CD4-positive, alpha-beta T cell treated with Interferon gamma for 1 hour (primary cell): Measurements from ENCODE around the gene ADAM33.

ENCODE experiments used
- DNase-seq: peaks from one replicate; pipeline ENCODE4 v3.0.0-alpha.2; 2020

The ADAM33 gene, protein sequence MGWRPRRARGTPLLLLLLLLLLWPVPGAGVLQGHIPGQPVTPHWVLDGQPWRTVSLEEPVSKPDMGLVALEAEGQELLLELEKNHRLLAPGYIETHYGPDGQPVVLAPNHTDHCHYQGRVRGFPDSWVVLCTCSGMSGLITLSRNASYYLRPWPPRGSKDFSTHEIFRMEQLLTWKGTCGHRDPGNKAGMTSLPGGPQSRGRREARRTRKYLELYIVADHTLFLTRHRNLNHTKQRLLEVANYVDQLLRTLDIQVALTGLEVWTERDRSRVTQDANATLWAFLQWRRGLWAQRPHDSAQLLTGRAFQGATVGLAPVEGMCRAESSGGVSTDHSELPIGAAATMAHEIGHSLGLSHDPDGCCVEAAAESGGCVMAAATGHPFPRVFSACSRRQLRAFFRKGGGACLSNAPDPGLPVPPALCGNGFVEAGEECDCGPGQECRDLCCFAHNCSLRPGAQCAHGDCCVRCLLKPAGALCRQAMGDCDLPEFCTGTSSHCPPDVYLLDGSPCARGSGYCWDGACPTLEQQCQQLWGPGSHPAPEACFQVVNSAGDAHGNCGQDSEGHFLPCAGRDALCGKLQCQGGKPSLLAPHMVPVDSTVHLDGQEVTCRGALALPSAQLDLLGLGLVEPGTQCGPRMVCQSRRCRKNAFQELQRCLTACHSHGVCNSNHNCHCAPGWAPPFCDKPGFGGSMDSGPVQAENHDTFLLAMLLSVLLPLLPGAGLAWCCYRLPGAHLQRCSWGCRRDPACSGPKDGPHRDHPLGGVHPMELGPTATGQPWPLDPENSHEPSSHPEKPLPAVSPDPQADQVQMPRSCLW

DNA sequence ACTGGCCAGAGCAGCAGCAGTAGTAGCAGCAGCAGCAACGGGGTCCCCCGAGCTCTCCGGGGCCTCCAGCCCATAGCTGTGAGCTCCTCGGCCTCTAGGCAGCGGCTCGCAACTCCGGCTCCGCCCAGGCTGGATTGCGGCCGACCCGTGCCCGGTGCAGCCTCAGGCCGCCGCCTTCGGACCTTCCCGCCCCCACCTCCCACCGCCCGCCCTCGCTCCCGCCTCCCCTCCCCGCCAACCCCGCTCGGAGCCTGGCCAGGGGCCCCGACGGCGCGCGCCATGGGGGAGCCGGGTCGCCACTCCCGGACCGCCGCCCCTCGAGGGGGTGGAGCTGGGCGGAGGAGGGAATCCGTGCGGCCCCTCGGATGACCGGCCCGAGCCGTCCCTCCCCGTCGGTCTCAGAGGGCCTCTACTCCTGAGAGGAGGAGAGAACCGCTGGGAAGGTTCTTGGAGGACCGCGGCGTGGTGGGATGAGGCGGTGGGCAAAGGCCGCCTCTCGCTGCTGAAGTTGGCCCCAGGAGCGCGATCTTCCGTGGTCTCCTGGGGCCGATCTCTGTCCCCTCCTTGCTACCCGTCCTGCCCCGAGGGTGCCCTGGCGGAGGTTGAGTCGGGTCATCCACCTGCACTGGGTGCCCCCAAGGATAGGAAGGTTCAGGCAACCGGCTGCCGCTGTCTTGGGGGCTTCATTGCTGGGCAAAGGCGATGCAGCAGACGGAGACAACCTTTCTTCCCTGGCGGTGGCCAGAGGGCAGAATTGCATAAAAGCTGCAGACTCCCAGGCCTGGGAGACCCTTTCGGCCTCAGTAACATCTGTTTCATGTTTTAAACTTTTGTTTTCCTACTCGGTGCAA is at the start of gene ADAM33:
ADAM33 (minus strand) TSS at position 80 of the 851 bp plus-strand sequence; CDS start at position 74, 6 bp downstream.
- no peak for DNase-seq

DNA sequence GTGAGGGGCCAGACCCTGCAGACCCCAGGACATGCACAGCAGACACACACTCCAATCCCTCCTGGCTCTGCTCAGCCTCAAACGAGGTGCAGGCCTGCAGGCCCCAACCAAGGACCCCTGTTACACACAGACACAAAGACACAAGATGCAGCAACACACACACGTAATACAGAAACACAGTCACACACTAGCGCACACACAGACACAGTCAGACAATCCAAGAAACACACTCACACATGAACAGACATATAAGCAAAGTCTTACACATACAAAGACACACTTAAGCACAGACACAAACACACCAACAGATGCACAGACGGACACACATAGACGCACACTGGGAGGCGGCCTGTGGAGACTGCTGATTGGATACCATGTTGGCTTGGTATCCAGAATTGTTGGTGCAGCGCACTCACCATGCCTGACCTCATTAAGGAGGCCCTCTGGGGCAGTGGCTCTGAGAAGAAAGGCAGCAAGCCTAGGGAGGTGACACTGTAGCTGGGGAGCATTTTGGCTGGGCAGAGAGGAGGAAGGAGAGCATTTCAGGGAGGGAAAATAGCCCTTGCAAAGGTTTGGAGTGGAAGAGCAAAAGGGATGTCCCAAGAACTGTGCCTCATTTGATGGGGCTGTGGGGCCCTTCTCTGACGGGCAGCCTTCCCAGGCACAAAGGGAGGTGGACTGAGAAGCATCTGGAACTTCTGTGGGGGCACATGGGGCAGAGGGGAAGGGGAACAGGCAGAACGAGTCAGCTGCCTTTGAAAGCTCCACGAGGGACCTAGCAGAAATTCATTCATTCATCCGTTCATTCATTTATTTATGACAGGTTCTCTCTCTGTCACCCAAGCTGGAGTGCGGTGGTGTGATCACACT is 49.2 kb upstream of the ADAM33 start:
- DNase-seq = no peak

DNA sequence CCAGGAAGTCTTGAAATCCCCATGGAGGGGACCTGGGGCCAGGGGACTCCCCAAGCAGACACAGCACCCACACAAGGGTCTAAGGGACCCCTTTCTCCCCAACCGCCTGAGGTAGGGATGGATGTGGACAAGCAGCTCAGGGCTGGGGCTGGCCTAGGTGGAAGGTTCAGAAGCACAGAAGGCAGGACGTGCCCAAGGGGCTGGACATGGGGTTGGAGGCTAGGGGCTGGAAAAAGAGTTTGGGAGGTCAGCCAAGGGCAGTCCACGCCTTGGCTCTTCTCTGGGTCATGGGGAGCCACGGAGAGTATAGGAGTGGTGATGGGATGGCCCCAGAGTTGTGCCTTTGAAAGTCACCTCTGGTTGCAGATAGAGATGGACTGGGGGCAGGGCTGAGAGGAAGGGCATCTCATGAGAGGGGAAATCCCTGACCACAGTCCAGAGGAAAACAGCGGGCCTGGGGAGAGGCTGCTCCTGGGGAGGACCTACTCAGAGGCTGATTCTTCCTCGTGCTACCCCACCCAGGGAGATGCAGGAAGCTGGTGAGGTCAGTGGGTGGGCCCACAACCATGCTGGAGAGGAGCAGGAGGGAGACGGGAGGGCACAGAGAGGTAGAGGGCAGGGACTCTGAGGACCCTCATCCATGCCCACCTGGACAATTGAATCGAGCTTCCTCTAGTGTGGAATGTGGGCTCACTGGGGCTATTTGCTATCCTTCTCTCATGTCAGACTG is 48.2 kb upstream of the ADAM33 start:
- DNase-seq = no peak

DNA sequence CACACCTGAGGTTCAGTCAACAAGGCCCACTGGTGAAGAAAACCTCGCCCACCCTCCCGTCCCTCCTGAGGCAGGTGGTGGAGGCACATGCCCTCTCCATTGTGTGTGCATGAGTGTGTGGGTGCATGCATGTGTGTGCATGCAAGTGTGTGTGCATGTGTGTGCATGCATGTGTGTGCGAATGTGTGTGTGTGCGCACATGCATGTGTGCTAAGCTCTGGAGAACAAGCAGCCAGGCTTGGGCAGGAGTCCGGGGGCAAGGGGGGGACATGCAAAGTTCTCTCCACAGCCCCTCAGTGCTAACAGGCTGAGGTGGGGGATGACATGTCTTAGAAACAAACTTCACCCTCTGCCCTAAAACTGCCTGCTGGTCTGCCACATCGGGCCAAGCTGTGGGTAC is 47.6 kb upstream of the ADAM33 start:
- DNase-seq = no peak

DNA sequence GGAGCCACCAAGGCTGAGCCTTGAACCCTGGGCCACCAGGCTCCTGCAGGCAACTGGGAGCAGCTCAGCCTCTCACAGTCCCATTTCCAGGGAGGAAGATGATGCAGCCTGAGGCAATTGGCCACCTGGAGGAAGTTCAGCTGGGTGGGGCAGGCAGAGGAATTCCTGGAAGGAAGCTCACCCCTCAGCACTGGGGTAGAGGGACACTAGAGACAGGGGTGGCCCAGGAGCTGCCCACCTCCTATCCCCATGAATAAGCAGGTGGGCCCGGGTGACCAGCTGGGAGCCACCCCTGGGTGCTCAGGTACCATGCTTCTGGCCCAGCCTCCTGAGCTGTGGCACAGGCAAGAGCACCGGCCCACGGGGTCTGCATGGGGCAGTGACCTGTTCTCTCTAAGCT is 47.1 kb upstream of the ADAM33 start:
- no peak for DNase-seq

DNA sequence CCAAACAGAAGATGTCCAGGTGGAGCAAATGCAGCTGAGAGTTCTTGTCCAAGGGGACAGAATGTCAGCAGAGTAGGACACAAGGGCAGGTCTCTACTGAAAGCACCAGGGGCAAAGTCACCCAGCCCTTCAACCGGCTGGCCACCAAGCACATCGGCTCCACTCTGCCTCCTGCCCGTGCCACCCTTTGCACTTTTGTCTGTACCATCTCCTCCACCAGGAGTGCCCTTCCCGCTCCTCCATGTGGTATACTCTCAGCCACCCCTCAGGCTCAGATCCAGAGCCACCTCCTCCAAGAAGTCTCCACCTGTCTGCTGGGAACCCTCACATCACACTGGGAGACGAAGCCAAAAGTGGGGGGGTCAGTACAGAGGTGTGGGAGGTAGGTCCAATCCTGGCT is 46.5 kb upstream of the ADAM33 start:
- no peak for DNase-seq

DNA sequence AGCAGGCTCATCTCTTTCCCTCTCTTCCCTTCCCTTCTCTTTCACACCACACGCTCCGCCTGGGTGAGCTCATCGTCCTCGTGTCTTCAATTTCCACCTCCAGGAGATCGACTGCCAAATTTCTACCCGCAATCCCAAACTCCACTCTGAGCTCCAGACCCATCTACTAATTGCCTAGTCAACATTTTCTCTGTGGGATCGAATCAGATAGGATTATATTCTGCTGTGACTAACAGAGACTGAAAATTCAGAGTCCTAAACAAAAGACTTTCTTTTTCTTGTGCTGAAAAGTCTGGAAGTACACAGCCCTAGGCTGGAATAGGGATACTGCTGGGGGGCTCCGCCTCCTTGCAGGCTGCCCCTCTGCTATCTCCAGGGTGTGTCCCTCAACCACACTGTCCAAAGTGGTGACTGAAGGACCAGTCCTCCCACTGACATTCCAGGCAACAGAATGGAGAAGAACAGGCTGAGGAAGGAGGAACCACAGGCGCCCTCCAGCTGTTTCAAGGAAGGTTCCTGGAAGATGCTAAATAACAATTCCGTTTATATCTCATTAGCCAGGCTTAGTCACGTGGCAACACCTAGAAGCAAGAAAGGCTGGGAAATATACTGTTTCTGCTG is 45.7 kb upstream of the ADAM33 start:
- DNase-seq = no peak

DNA sequence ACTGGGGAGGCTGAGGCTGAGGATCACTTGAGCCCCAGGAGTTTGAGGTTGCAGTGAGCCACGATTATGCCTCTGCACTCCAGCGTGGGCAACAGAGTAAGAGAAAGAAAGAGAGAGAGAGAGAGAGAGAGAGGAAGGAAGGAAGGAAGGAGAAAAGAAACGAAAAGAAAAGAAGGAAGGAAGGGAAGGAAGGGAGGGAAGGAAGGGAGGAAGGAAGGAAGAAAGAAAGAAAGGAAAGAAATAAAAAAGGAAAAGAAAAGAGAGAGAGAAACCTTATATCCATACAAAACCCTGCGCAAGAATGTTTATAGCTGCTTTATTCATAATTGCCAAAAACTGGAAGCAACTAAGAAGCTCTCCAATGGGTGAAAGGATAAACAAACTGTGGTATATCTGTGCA is 42.5 kb upstream of the ADAM33 start:
- no peak for DNase-seq

DNA sequence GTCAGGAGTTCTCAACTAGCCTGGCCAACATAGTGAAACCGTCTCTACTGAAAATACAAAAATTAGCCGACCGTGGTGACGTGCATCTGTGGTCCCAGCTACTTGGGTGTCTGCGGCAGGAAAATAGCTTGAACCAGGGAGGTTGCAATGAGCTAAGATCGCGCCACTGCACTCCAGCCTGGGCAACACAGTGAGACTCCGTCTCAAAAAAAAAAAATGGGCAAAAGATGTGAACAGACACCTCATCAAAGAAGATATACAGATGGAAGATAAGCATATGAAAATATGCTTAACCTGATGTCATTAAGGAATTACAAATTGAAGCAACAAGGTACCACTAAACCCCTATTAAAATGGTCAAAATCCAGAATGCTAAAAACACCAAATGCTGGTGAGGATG is 41.5 kb upstream of the ADAM33 start:
- DNase-seq = no peak

DNA sequence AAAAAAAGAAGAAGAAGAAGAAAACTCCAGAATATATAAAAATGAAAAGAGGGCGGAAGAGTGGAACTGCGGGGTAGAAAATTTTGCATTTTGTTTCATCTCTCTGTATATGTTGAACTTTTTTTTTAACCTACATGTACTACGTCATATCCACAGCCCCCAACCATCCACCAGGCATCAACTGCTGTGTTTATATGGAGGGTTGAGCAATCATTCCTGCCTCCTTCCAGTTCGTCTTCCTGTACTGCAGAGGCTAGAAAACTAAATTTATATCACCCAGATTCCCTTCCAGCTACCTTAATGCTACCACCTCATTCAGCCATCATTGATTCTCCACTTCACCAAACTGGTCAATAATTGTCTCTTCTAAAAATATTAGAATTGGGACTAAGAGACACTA is 40.1 kb upstream of the ADAM33 start:
- no peak for DNase-seq

DNA sequence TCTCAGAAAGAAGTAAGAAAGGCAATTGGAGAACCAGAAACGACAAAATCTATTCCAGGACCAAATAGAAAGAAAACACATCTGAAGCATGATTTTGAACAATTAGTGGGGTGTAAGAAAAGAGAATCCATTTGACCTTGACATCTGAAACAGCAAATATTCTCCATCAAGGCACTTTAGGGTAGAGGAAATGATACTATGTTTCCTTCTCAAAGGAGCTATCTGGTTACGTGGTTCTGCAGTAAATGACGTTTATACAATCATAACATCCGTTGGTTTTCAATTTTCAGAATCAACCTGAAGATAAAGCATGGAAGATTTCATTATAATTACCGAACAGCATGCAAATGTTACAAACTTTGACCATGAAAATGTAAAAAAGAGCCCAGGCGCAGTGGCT is 38.8 kb upstream of the ADAM33 start:
- DNase-seq = no peak

DNA sequence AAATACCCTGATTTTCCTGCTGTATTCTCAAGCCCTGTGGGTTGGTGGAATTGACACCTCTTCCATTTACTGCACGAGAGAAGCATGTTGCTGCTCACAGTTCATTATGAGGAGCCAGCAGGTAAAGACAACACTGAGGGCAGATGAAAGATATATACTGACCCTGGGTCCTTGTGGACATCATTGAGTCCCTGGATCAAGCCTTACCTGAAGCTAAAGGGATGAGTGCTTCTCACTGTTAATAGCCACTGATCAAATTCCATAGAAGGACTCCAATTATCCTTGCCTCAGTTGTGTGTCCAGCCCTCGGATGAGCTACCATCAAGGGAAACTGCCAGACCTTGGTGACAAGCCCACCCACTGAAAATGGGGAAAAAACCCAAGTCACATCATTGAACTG is 38.3 kb upstream of the ADAM33 start:
- DNase-seq = no peak

DNA sequence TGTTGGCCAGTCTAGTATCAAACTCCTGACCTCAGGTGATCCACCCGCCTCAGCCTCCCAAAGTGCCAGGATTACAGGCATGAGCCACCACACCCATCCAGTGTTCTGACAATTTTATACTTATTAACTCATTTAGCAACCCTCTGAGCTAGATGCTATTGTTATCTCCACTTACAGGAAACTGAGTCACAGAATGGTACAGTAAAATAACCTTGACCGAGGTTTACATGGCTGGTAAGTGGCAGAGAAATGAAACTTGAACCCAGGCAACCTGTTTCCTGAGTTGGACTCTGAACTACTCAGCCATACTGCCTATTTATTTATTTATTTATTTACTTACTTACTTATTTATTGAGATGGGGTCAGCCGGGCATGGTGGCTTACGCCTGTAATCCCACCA is 37.2 kb upstream of the ADAM33 start:
- no peak for DNase-seq

DNA sequence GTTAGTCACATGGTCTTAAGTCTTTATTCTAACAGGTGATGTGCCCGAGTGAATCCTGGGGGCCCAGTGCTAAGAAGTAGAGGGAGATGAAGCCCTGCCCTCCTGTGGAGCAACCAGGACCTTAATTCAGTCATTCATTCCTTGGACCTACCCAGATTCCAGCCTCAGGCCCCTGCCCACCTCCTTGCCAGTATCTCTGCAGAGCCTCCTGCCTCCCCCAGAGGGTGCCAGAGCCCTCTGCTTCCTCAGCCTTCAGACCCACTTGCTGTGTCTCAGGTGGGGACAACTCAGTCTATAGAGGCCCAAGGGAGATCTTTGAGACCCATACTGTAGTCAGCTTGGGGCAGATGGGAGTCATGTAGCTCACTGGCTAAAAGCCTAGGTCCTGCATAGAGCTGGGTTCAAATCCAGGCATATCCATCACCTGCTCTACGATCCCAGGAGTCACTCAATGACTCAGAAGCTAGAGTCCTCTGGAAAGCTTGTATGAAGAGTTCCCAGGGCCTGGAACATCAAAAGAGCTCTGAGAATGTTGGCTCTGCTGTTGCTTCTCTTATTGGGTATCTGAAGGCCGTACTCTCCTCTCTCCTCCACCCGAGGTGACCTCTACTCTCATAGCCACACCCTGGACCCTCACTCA is 34.5 kb upstream of the ADAM33 start:
- peak; percentile 17 for DNase-seq

DNA sequence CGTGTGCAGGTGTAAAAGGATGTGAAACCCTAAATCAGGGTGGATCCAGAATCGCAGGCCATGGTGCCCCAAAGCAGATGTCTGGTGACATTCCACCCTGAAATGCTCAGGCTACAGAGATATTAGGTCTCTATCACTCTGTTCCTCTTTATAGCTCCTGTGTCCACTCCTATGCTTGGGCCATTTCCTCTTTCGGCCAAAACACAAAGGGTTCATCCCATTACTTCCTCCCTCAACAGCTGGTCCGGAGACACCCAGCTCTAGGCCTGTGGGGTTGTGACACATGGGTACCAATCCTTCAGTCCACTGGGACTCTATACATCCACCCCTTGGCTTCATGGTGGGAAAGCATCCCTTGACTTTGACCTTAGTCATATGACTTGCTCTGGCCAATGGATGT is 32.3 kb upstream of the ADAM33 start:
- peak; percentile 16 for DNase-seq

DNA sequence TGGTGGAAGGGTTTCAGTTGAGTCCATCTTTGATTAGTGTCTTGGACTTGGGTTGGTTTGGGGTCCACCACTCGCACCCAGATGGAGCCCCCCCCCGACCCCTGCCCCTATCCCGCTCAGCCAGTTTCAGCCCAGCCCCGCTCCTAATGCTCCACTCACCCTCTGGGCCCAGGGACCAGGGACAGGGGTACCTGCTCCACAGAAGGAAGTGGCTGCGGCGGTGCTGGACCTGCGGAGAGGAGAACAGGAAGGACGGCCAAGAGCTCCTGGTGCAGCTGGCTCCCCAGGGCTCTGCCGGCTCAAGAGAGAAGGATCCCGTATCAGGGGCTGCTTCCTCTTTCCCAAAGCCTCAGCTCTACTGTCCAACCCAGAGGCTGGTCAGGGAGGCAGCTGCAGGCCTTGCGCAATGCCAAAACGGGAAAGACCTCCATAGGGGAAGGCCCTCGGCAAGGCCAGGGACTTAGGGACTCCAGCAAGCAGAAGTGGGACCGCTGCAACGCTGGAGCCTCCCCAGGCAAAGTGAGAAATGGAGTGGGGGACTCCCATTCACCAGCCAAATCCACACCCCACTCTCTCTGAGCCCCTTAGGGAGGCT is 30.6 kb upstream of the ADAM33 start, which contains the start of gene SIGLEC1:
SIGLEC1 (minus strand) TSS at position 322 of the 595 bp plus-strand sequence. CDS start 5,472 bp downstream, outside the sequence.
- DNase-seq = peak; percentile 71

DNA sequence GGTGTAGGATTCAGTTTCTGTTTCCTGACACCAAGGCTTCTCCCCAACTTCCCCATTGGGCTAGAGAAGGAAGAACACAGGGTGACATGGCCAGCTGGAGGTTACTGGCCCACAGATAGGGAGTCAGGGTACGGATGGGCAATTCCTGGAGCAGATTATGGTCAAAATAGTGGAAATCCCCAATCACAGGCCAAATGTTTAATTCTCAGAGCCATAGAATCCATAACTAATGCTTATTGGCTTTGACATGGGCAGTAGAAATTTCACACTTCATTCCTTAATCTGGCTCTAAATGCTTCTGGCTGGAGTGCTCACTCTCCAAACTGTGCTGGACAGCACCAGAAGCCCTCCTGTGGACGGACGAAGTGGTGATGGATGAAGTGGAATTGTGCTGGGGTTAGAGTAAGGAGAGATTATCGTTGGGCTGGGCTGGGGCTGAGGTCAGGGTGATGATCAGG is 29.7 kb upstream of the ADAM33 start:
- peak; percentile 21 for DNase-seq

DNA sequence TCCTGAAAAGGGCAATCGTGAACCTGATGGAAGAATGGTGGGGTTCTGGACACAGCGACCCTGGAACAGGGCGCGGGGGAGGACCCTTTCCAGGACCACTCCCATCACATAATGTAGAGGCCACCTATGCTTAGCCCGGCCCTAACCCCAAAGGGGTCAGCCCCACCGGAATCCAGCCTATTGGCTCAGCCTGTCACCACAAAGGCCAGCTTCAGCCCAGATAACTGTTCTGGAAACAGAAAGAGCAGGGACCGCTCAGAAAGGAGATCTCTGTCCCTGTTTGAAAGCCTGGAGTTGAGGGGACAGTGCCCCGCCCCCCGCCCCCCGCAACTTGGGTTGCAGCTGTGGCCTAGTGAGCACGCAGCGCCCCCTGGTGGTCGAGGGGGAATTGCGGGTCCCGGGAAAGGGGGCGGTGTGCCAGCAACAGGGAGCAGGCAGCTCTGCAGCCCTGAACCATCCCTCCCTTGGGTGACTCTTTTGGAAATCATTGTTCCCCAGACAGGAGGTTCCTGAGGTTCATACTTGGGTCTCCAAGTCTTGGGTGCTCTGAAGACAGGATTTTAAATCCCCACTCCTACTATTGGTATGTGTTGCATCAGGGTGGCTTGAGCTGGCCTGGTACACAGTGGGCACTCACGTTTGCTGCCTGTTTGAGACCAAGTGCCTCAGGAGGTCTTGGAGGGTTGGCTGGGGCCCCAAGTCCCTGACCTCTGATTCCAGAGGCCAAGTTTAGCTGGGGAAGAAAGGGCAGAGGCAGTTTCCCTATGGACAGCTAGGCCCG is 29.1 kb upstream of the ADAM33 start:
- DNase-seq = peak; percentile 54

DNA sequence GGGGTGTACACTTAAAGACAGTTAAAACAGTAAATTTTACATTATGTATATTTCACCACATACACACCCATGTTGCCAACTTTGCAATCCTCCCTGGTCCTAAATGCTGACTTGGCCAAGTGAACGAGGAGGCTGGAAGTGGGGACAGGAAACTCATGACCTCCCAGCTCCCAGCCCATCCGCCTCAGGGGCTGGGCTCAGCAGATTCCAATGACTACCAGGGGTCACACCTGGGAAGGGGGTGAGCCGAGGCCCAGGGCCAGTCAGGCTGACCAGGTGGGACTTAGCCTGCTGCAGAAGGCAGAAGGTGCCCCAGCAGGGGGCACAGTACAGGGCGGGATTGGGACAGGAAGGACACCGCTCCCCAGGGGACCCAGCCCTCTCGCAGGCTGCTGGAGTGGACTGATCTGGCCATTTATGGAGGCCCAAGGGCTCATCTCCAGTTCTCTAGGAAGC is 28.2 kb upstream of the ADAM33 start:
- DNase-seq = no peak
